NCI-H345 treated with DMSO at 0.1 percent for 48 hours (cell line): Measurements from ENCODE around the gene MACO1.

Source experiments
- DNase-seq: peaks from one replicate; lab custom pipeline; 2025; ENCODE audit not compliant: unreplicated experiment; lab: John Stamatoyannopoulos, UW

MACO1 gene

GRCh38 chr1:25520446-25521061 is 89.9 kb downstream of the MACO1 start:
- peak; percentile 23 for DNase-seq

GRCh38 chr1:25522031-25522655 is 91.4 kb downstream of the MACO1 start:
- no peak for DNase-seq

GRCh38 chr1:25523542-25523941 is 92.8 kb downstream of the MACO1 start:
- DNase-seq, result no peak

- DNase-seq, result no peak
Observed at GRCh38 chr1:25524568-25525360, 94.1 kb downstream of the MACO1 start.

- no peak for DNase-seq
Observed at GRCh38 chr1:25525361-25525688, 94.6 kb downstream of the MACO1 start.

- DNase-seq, result no peak
Observed at GRCh38 chr1:25526753-25527152, 96.1 kb downstream of the MACO1 start.

GRCh38 chr1:25527226-25527846 is 96.6 kb downstream of the MACO1 start:
- DNase-seq, result no peak

GRCh38 chr1:25527946-25528595 is 97.4 kb downstream of the MACO1 start:
- no peak for DNase-seq

GRCh38 chr1:25528881-25529517 is 98.3 kb downstream of the MACO1 start:
- no peak for DNase-seq

GRCh38 chr1:25529518-25530185 is 99.0 kb downstream of the MACO1 start:
- DNase-seq, result no peak

- DNase-seq, result no peak
Observed at GRCh38 chr1:25530186-25531081, 99.7 kb downstream of the MACO1 start.

GRCh38 chr1:25531082-25531461 is 100.4 kb downstream of the MACO1 start:
- no peak for DNase-seq

GRCh38 chr1:25532970-25533369 is 102.3 kb downstream of the MACO1 start:
- DNase-seq, result no peak

- DNase-seq, result no peak
Observed at GRCh38 chr1:25533775-25534409, 103.2 kb downstream of the MACO1 start.

GRCh38 chr1:25534410-25534788 is 103.7 kb downstream of the MACO1 start:
- DNase-seq, result no peak

- DNase-seq, result no peak
Observed at GRCh38 chr1:25536124-25536523, 105.4 kb downstream of the MACO1 start.

- no peak for DNase-seq
Observed at GRCh38 chr1:25537153-25537831, 106.6 kb downstream of the MACO1 start.

- no peak for DNase-seq
Observed at GRCh38 chr1:25538191-25538767, 107.6 kb downstream of the MACO1 start.
